HPDE6-E6E7 (cell line): ENCODE data around the gene JMJD1C.
"Not testable (repeated sequence)": the region's sequence is repeated elsewhere in the genome, so short reads cannot be mapped to it uniquely, and the experiment has no call there.

ENCODE experiments used
- DNase-seq: peaks from one replicate; pipeline ENCODE4 v3.0.0; 2011; ENCODE audit warnings: missing footprints; ENCODE audit errors: extremely low spot score

Gene JMJD1C

GRCh38 chr10:63465293-63466143, at the start of gene JMJD1C:
Gene JMJD1C (minus strand): TSS chr10:63465977. CDS start chr10:63465662, 315 bp downstream.
- DNase-seq = peak; percentile 55

GRCh38 chr10:63515002-63515763, 49.4 kb upstream of the JMJD1C start:
- DNase-seq = no peak

- DNase-seq = no peak
Observed at GRCh38 chr10:63506554-63506953, 40.8 kb upstream of the JMJD1C start.

GRCh38 chr10:63505562-63505961, 39.8 kb upstream of the JMJD1C start:
- DNase-seq = no peak

GRCh38 chr10:63504145-63504881, 38.5 kb upstream of the JMJD1C start:
- DNase-seq = peak; percentile 83

GRCh38 chr10:63503395-63503794, 37.6 kb upstream of the JMJD1C start:
- DNase-seq = no peak

- no peak for DNase-seq
Observed at GRCh38 chr10:63502832-63503231, 37.1 kb upstream of the JMJD1C start.

GRCh38 chr10:63501954-63502353, 36.2 kb upstream of the JMJD1C start:
- DNase-seq = no peak

GRCh38 chr10:63500551-63500950, 34.8 kb upstream of the JMJD1C start:
- not testable (repeated sequence) for DNase-seq

- DNase-seq = no peak
Observed at GRCh38 chr10:63498665-63499064, 32.9 kb upstream of the JMJD1C start.

- DNase-seq = no peak
Observed at GRCh38 chr10:63497321-63497720, 31.5 kb upstream of the JMJD1C start.

GRCh38 chr10:63496561-63496960, 30.8 kb upstream of the JMJD1C start:
- DNase-seq = no peak

GRCh38 chr10:63494951-63495350, 29.2 kb upstream of the JMJD1C start:
- DNase-seq = no peak

- no peak for DNase-seq
Observed at GRCh38 chr10:63493004-63493403, 27.2 kb upstream of the JMJD1C start.

- DNase-seq = not testable (repeated sequence)
Observed at GRCh38 chr10:63492317-63492690, 26.5 kb upstream of the JMJD1C start.

GRCh38 chr10:63491588-63492316, 26.0 kb upstream of the JMJD1C start:
- DNase-seq = peak; percentile 28

- DNase-seq = no peak
Observed at GRCh38 chr10:63489838-63490237, 24.1 kb upstream of the JMJD1C start.

- DNase-seq = no peak
Observed at GRCh38 chr10:63487990-63488389, 22.2 kb upstream of the JMJD1C start.

GRCh38 chr10:63483983-63484382, 18.2 kb upstream of the JMJD1C start:
- no peak for DNase-seq

- no peak for DNase-seq
Observed at GRCh38 chr10:63481815-63482421, 16.1 kb upstream of the JMJD1C start.

GRCh38 chr10:63480237-63480636, 14.5 kb upstream of the JMJD1C start:
- DNase-seq = no peak
